ENCODE measurements around the gene VAV3. TPM values are rescaled to one million over a fixed set of nuclear protein-coding genes. Genes with fewer than 3 reads are reported as not detected.

Gene VAV3
- total RNA-seq, 2 experiments from 2014 or later: 5.3 to 6.2 TPM

DNA sequence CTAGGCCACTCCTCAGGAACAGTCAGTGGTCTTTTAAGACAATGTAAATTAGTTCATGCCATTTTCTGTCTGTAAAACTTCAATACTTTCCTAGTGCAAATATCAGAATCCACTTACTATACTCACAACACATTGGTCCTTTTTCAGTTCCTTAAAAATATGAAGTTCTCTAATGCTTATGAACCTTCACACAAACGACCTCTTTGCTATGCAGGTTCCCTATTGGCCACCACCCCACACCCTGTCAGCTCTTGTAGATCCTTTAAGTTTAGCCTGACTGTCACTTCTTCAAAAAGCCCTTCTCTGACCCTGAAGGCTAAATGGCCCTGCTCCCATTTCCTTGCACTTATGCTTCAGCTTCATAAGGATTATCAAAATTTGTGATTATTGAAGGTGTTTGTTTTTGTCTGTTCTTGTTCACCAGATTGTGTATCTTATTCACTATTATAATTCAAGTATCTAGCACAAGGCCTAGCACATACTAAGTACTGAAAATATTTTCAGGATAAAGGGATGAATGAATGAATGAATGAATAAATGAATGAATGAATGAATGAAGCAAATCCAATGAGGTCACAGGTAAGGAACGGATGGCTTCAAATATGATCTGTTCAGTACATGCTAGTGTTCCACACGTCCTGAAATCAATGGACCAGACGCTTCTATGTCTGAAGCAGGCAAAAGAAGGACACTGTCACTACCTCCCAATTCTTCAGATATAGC lies 373.9 kb downstream of the VAV3 start:
- ChIA-PET POLR2A (no interaction called here), CTCF (no interaction called here)
- TF ChIP-seq, protein P1, sequence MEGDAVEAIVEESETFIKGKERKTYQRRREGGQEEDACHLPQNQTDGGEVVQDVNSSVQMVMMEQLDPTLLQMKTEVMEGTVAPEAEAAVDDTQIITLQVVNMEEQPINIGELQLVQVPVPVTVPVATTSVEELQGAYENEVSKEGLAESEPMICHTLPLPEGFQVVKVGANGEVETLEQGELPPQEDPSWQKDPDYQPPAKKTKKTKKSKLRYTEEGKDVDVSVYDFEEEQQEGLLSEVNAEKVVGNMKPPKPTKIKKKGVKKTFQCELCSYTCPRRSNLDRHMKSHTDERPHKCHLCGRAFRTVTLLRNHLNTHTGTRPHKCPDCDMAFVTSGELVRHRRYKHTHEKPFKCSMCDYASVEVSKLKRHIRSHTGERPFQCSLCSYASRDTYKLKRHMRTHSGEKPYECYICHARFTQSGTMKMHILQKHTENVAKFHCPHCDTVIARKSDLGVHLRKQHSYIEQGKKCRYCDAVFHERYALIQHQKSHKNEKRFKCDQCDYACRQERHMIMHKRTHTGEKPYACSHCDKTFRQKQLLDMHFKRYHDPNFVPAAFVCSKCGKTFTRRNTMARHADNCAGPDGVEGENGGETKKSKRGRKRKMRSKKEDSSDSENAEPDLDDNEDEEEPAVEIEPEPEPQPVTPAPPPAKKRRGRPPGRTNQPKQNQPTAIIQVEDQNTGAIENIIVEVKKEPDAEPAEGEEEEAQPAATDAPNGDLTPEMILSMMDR (IDR thresholded peaks at IDR 0.05): no peak
- no peak for ATAC-seq
- DNase-seq: no peak
- intact Hi-C loops (cut with micrococcal nuclease): no loop called here
- Mint-ChIP-seq H3K27me3 (no peaks in the 10 kb centered on the region), H3K4me3 (no peak overlapping the region), H3K36me3 (ENCODE audit: low read depth) (peaks cover 9% of the 10 kb centered on the region), H3K4me1 (ENCODE audit: low read depth) (peaks cover 12% of the 10 kb centered on the region), H3K27ac (no peak overlapping the region), H3K9me3 (no peaks in the 10 kb centered on the region)

DNA sequence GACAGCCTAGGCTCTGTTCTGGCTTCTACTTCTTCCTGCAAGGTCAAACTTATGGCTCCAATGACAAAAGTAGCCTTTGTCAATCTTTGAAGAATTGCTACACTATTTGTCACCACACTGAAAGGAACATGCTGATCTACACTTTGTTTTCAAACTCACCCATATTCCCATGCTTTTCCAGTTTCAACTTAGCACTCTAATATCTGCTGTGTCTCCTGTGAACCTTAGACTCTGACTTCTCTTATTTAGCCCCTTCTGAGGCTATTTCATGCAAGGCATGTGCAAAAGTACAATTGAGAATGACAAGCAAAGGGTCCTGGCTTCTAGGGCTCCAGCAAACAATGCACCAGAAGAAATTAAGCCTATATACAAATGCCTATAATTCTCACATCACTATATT lies 374.9 kb downstream of the VAV3 start:
- Mint-ChIP-seq H3K27me3 (no peaks in the 10 kb centered on the region), H3K9me3 (no peaks in the 10 kb centered on the region), H3K27ac (no peak overlapping the region), H3K4me3 (no peak overlapping the region), H3K36me3 (ENCODE audit: low read depth) (peaks cover 5% of the 10 kb centered on the region), H3K4me1 (ENCODE audit: low read depth) (peaks cover 12% of the 10 kb centered on the region)
- TF ChIP-seq, protein P1 (IDR thresholded peaks at IDR 0.05): no peak
- DNase-seq (no peak), ATAC-seq (no peak)
- intact Hi-C loops (cut with micrococcal nuclease): no loop called here
- POLR2A ChIA-PET: no interaction called here
- CTCF ChIA-PET: no interaction called here

DNA sequence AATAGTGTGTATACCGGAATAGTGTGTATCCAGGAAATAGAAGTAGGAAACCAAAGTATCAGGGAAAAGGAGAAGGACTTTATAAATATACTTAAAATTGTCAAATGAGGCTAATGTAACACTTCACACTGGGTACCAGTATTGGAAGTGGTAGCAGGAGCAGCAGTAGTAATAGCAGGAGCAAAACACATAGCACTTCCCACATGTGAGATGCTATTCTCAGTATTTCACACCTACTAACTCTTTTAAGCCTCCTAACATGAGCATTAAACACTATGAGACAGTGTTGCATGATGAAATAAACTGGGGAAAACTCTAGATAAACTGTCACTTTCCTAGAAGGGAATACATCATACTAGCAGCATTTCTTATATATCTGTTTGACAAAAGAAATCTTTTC lies 376.7 kb downstream of the VAV3 start:
- Mint-ChIP-seq H3K9me3 (no peaks in the 10 kb centered on the region), H3K4me3 (no peak overlapping the region), H3K36me3 (ENCODE audit: low read depth) (peaks cover 3% of the 10 kb centered on the region), H3K27ac (no peak overlapping the region), H3K4me1 (ENCODE audit: low read depth) (peaks cover under 1% of the 10 kb centered on the region), H3K27me3 (no peaks in the 10 kb centered on the region)
- ChIA-PET CTCF (no interaction called here), POLR2A (no interaction called here)
- intact Hi-C loops (cut with micrococcal nuclease): no loop called here
- TF ChIP-seq, protein P1 (IDR thresholded peaks at IDR 0.05): no peak
- DNase-seq (no peak), ATAC-seq (no peak)

DNA sequence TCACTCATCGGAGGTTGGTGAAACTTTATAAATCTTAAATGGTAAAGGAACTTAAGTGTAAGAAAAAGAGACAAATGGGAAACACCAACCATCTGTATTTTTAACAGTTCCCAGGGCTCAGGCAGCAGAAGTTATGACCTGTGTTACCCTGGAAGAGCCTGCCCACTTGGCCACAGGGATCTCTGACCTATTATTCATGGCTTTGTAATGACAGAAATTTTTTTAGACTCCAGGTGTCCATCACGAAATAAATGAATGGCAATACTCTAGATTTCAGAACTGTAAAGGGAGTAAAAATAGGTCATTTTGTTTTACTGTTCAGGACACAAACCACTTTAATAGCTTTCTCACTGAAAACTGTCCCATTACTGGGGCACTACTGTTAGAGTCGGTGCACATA lies 389.8 kb downstream of the VAV3 start:
- no peak for ATAC-seq
- no peak for DNase-seq
- Mint-ChIP-seq H3K36me3 (ENCODE audit: low read depth) (peaks cover 7% of the 10 kb centered on the region), H3K4me1 (ENCODE audit: low read depth) (no peaks in the 10 kb centered on the region), H3K9me3 (peaks cover 2% of the 10 kb centered on the region), H3K27ac (no peak overlapping the region), H3K4me3 (no peak overlapping the region), H3K27me3 (no peaks in the 10 kb centered on the region)
- intact Hi-C loops (cut with micrococcal nuclease): no loop called here
- TF ChIP-seq, protein P1 (IDR thresholded peaks at IDR 0.05): no peak
- CTCF ChIA-PET: no interaction called here
- POLR2A ChIA-PET: no interaction called here

DNA sequence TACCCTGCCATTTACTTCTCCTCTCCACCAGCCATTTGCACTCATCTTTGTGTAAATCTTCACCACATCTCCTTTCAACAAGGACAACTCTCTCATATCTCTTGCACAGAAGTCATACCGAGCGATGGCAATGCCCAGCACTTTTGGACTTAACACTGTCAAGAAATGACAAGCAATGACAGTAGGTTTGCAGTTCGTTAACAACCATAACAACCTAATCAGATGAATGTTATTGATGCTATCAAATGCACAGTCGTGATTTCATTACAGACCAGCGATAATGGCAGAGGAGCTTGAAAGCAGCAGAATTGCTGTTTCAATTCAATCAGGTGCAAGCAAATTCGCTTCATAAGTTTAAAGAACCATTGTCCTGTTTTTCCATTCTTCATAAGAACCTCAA lies 390.9 kb downstream of the VAV3 start:
- Mint-ChIP-seq H3K27ac (no peak overlapping the region), H3K4me1 (ENCODE audit: low read depth) (no peaks in the 10 kb centered on the region), H3K27me3 (no peaks in the 10 kb centered on the region), H3K36me3 (ENCODE audit: low read depth) (peaks cover 10% of the 10 kb centered on the region), H3K9me3 (peaks cover 2% of the 10 kb centered on the region), H3K4me3 (no peak overlapping the region)
- TF ChIP-seq, protein P1 (IDR thresholded peaks at IDR 0.05): no peak
- DNase-seq (no peak), ATAC-seq (no peak)
- CTCF ChIA-PET: no interaction called here
- intact Hi-C loops (cut with micrococcal nuclease): no loop called here
- POLR2A ChIA-PET: no interaction called here
